ENCODE measurements around the gene GRK4.
"Not testable (repeated sequence)": the region's sequence is repeated elsewhere in the genome, so short reads cannot be mapped to it uniquely, and the experiment has no call there.

Gene GRK4

GRCh38 chr4:2941138-2942036 lies 22.0 kb upstream of the GRK4 start:
- DNase-seq (ENCODE audit: low read depth, low spot score) = no peak

GRCh38 chr4:2942037-2942531 lies 21.3 kb upstream of the GRK4 start:
- DNase-seq (ENCODE audit: low read depth, low spot score) = no peak

GRCh38 chr4:2942532-2943363 lies 20.6 kb upstream of the GRK4 start:
- no peak for DNase-seq (ENCODE audit: low read depth, low spot score)

GRCh38 chr4:2943364-2944090 lies 19.8 kb upstream of the GRK4 start:
- DNase-seq (ENCODE audit: low read depth, low spot score) = no peak

- no peak for DNase-seq (ENCODE audit: low read depth, low spot score)
Observed at GRCh38 chr4:2944091-2944482, 19.3 kb upstream of the GRK4 start.

- no peak for DNase-seq (ENCODE audit: low read depth, low spot score)
Observed at GRCh38 chr4:2944586-2945526, 18.5 kb upstream of the GRK4 start.

GRCh38 chr4:2945619-2946604 lies 17.5 kb upstream of the GRK4 start:
- not testable (repeated sequence) for DNase-seq (ENCODE audit: low read depth, low spot score)

- DNase-seq (ENCODE audit: low read depth, low spot score) = no peak
Observed at GRCh38 chr4:2946812-2947600, 16.4 kb upstream of the GRK4 start.

- no peak for DNase-seq (ENCODE audit: low read depth, low spot score)
Observed at GRCh38 chr4:2947926-2948325, 15.4 kb upstream of the GRK4 start.

GRCh38 chr4:2948895-2949781 lies 14.2 kb upstream of the GRK4 start:
- no peak for DNase-seq (ENCODE audit: low read depth, low spot score)

GRCh38 chr4:2949782-2950125 lies 13.6 kb upstream of the GRK4 start:
- DNase-seq (ENCODE audit: low read depth, low spot score) = no peak

GRCh38 chr4:2950221-2950989 lies 13.0 kb upstream of the GRK4 start:
- no peak for DNase-seq (ENCODE audit: low read depth, low spot score)

- no peak for DNase-seq (ENCODE audit: low read depth, low spot score)
Observed at GRCh38 chr4:2953496-2953895, 9.9 kb upstream of the GRK4 start.

- DNase-seq (ENCODE audit: low read depth, low spot score) = no peak
Observed at GRCh38 chr4:2954358-2955185, 8.8 kb upstream of the GRK4 start.

GRCh38 chr4:2955186-2956044 lies 8.0 kb upstream of the GRK4 start:
- DNase-seq (ENCODE audit: low read depth, low spot score) = not testable (repeated sequence)
